Measurements from ENCODE around the gene CAMTA1. TPM values are rescaled to one million over a fixed set of nuclear protein-coding genes. Genes with fewer than 3 reads are reported as not detected.
A peak's percentile ranks its signal among the peaks of the same experiment; 100 is the strongest.

CAMTA1 gene
- total and polyA plus RNA-seq, 9 of the 15 experiments (the other 6 are each of a cell fraction or from before 2014, with no cell fraction given), result 43.9 to 161 (median 65.9) TPM

GRCh38 chr1:7769673-7770412, 984.6 kb downstream of the CAMTA1 start (continued):
- no peak for TF ChIP-seq TFAP4 (CRISPR knock-in tag; IDR thresholded peaks at IDR 0.05; ENCODE audit: borderline replicate concordance)
- no peak for TF ChIP-seq JUNB (CRISPR knock-in tag; conservative IDR thresholded peaks at IDR 0.05)
- 0 out of 2 replicates have a peak, but pooled peaks have one; percentile 35 for TF ChIP-seq ZEB2 (IDR thresholded peaks at IDR 0.05)
- TF ChIP-seq, protein P1, sequence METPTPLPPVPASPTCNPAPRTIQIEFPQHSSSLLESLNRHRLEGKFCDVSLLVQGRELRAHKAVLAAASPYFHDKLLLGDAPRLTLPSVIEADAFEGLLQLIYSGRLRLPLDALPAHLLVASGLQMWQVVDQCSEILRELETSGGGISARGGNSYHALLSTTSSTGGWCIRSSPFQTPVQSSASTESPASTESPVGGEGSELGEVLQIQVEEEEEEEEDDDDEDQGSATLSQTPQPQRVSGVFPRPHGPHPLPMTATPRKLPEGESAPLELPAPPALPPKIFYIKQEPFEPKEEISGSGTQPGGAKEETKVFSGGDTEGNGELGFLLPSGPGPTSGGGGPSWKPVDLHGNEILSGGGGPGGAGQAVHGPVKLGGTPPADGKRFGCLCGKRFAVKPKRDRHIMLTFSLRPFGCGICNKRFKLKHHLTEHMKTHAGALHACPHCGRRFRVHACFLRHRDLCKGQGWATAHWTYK (CRISPR knock-in tag; IDR thresholded peaks at IDR 0.05), result no peak
- no peak for TF ChIP-seq ZNF134 (CRISPR knock-in tag; conservative IDR thresholded peaks at IDR 0.05)
- TF ChIP-seq PTBP1 (IDR thresholded peaks at IDR 0.05; ENCODE audit: low read depth, low read length), result no peak
- TF ChIP-seq, protein P2, sequence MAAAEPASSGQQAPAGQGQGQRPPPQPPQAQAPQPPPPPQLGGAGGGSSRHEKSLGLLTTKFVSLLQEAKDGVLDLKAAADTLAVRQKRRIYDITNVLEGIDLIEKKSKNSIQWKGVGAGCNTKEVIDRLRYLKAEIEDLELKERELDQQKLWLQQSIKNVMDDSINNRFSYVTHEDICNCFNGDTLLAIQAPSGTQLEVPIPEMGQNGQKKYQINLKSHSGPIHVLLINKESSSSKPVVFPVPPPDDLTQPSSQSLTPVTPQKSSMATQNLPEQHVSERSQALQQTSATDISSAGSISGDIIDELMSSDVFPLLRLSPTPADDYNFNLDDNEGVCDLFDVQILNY (CRISPR knock-in tag; IDR thresholded peaks at IDR 0.05), result no peak
- no peak for TF ChIP-seq NFATC3 (IDR thresholded peaks at IDR 0.05)
- TF ChIP-seq PCBP2 (IDR thresholded peaks at IDR 0.05; ENCODE audit: low read depth, low read length, poor library complexity, severe bottlenecking), result no peak
- no peak for TF ChIP-seq CREB5 (CRISPR knock-in tag; IDR thresholded peaks at IDR 0.05)
- TF ChIP-seq TAF7 (tag; IDR thresholded peaks at IDR 0.05), result no peak
- TF ChIP-seq, protein P3, sequence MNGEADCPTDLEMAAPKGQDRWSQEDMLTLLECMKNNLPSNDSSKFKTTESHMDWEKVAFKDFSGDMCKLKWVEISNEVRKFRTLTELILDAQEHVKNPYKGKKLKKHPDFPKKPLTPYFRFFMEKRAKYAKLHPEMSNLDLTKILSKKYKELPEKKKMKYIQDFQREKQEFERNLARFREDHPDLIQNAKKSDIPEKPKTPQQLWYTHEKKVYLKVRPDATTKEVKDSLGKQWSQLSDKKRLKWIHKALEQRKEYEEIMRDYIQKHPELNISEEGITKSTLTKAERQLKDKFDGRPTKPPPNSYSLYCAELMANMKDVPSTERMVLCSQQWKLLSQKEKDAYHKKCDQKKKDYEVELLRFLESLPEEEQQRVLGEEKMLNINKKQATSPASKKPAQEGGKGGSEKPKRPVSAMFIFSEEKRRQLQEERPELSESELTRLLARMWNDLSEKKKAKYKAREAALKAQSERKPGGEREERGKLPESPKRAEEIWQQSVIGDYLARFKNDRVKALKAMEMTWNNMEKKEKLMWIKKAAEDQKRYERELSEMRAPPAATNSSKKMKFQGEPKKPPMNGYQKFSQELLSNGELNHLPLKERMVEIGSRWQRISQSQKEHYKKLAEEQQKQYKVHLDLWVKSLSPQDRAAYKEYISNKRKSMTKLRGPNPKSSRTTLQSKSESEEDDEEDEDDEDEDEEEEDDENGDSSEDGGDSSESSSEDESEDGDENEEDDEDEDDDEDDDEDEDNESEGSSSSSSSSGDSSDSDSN (IDR thresholded peaks at IDR 0.05; ENCODE audit: borderline replicate concordance in 1 of 2, low read depth in 2 of 2, low read length in 2 of 2), result no peak
